ENCODE results near the gene NXPE3. TPM values are rescaled to one million over a fixed set of nuclear protein-coding genes. Genes with fewer than 3 reads are reported as not detected.

Gene NXPE3
- polyA plus RNA-seq, 1 donor (not counting 4 experiments of a cell fraction or from before 2014, with no cell fraction given) = 16.8 TPM

DNA sequence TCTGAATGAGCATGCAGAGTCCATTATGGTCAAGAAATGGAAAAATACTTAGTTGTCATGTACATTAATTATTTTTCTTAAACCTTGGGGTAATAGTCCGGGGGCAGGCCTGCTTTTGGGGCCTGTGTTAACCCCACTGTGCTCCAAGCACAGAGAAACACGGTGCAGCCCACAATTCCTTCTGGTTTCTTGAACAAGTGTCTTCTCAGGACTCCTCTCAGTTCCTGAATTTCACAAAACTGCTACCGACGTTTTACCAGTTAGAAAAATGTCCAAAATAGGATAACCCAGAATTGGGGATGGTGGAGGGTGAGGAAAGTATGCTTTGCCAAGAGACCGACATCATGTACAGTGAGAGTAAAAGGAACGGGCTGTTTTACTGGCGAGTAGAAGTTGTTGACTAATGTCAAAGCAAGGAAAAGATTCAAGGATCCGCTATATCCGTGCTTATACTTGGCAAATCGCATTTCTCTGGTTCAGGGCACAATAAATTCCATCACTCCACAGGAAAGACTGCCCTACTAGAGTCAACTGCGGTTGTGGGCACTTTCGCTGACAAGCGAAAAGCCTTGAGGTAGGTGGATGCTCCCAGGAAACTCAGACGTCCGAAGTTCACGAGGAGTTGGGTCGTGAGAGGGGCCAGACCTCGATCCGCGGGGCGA lies 495 bp upstream of the NXPE3 start:
- Histone ChIP-seq H3K4me3 (ENCODE audit: control insufficient read depth in 2 of 3, extremely low read depth in 1 of 3, insufficient read depth in 2 of 3, low read depth in 1 of 3, low read length in 3 of 3) (peak overlapping the region; percentile 82 to 84 (median 83)), H3K27ac (ENCODE audit: control insufficient read depth, insufficient read depth, low read length) (no peak overlapping the region), H3K27me3 (ENCODE audit: control insufficient read depth, extremely low read depth, insufficient read depth, low read length) (no peaks in the 10 kb centered on the region), H3K9me3 (ENCODE audit: control insufficient read depth, low read depth, low read length) (no peaks in the 10 kb centered on the region), H3K79me2 (ENCODE audit: control insufficient read depth, insufficient read depth, low read length) (peaks cover 6% of the 10 kb centered on the region), H3K36me3 (ENCODE audit: control insufficient read depth in 2 of 2, extremely low read depth in 1 of 2, insufficient read depth in 2 of 2, low read length in 2 of 2) (peaks cover 0 to 2% of the 10 kb centered on the region in 2 experiments), H2AFZ (ENCODE audit: control insufficient read depth, low read length) (peak overlapping the region; percentile 99), H3K4me2 (ENCODE audit: control insufficient read depth, extremely low read depth, insufficient read depth, low read depth, low read length) (peak overlapping the region; percentile 90), H3K9me1 (ENCODE audit: control insufficient read depth, extremely low read depth, insufficient read depth, low read length) (no peaks in the 10 kb centered on the region), H3K9ac (ENCODE audit: control insufficient read depth, extremely low read depth, insufficient read depth, low read length) (peak overlapping the region; percentile 69), H3K4me1 (ENCODE audit: control insufficient read depth, extremely low read depth, insufficient read depth, low read length) (peaks cover 19% of the 10 kb centered on the region), H4K20me1 (ENCODE audit: control insufficient read depth, extremely low read depth, insufficient read depth, low read length) (no peaks in the 10 kb centered on the region)
- FAIRE-seq (no peak), DNase-seq (ENCODE audit: low read depth, low spot score) (no peak)
- dilution Hi-C loops (cut with MboI; ENCODE audit: extremely low pct_ligation_motif_present, low sequenced_read_pairs) = no loop called here
- TF ChIP-seq, protein P1, sequence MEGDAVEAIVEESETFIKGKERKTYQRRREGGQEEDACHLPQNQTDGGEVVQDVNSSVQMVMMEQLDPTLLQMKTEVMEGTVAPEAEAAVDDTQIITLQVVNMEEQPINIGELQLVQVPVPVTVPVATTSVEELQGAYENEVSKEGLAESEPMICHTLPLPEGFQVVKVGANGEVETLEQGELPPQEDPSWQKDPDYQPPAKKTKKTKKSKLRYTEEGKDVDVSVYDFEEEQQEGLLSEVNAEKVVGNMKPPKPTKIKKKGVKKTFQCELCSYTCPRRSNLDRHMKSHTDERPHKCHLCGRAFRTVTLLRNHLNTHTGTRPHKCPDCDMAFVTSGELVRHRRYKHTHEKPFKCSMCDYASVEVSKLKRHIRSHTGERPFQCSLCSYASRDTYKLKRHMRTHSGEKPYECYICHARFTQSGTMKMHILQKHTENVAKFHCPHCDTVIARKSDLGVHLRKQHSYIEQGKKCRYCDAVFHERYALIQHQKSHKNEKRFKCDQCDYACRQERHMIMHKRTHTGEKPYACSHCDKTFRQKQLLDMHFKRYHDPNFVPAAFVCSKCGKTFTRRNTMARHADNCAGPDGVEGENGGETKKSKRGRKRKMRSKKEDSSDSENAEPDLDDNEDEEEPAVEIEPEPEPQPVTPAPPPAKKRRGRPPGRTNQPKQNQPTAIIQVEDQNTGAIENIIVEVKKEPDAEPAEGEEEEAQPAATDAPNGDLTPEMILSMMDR (optimal IDR thresholded peaks at IDR 0.05 in 1 of 3, IDR thresholded peaks at IDR 0.05 in 1 of 3, conservative IDR thresholded peaks at IDR 0.05 in 1 of 3; ENCODE audit: extremely low read depth in 1 of 3, insufficient read depth in 2 of 3, low read length in 3 of 3) = no peak
- TF ChIP-seq EZH2 (IDR thresholded peaks at IDR 0.05; ENCODE audit: low read length) = no peak

DNA sequence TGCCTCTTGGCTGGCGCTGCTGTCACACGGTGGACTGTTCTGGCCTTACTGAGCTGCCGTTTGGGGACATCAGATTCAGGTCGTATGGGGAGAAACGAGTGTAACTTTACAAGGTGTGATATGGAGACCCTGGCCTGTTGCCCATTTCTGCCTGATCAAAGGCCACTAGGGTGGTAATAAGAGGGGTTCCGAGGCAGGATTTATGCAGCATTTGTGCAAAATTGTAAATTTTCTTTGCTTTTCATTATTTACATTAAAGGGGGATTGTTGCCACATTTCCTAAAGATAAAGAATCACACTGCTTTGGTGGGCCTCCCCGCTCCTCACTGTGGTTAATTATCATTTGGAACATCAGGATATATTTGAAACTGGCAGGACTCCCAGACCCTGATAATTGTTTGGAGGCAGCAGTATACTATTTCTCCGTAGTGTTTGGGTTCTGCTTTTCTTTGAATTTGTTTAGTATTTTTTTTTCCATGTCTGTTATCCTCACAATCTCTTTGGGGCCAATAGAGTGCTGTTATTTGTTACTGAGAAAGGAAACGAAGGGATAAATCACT lies 891 bp downstream of the NXPE3 start:
- Histone ChIP-seq H4K20me1 (ENCODE audit: control insufficient read depth, extremely low read depth, insufficient read depth, low read length) (no peaks in the 10 kb centered on the region), H2AFZ (ENCODE audit: control insufficient read depth, low read length) (peak overlapping the region; percentile 87), H3K79me2 (ENCODE audit: control insufficient read depth, insufficient read depth, low read length) (peaks cover 6% of the 10 kb centered on the region), H3K4me1 (ENCODE audit: control insufficient read depth, extremely low read depth, insufficient read depth, low read length) (peaks cover 19% of the 10 kb centered on the region), H3K9me1 (ENCODE audit: control insufficient read depth, extremely low read depth, insufficient read depth, low read length) (no peaks in the 10 kb centered on the region), H3K9me3 (ENCODE audit: control insufficient read depth, low read depth, low read length) (no peaks in the 10 kb centered on the region), H3K4me2 (ENCODE audit: control insufficient read depth, extremely low read depth, insufficient read depth, low read depth, low read length) (peak overlapping the region; percentile 90), H3K4me3 (ENCODE audit: control insufficient read depth in 2 of 3, extremely low read depth in 1 of 3, insufficient read depth in 2 of 3, low read depth in 1 of 3, low read length in 3 of 3) (peak overlapping the region; percentile 82 to 84 (median 83)), H3K27me3 (ENCODE audit: control insufficient read depth, extremely low read depth, insufficient read depth, low read length) (no peaks in the 10 kb centered on the region), H3K27ac (ENCODE audit: control insufficient read depth, insufficient read depth, low read length) (peak overlapping the region; percentile 49), H3K9ac (ENCODE audit: control insufficient read depth, extremely low read depth, insufficient read depth, low read length) (peak overlapping the region; percentile 69), H3K36me3 (ENCODE audit: control insufficient read depth in 2 of 2, extremely low read depth in 1 of 2, insufficient read depth in 2 of 2, low read length in 2 of 2) (peaks cover 0 to 2% of the 10 kb centered on the region in 2 experiments)
- dilution Hi-C loops (cut with MboI; ENCODE audit: extremely low pct_ligation_motif_present, low sequenced_read_pairs) = no loop called here
- TF ChIP-seq EZH2 (IDR thresholded peaks at IDR 0.05; ENCODE audit: low read length) = no peak
- TF ChIP-seq, protein P1 (optimal IDR thresholded peaks at IDR 0.05 in 1 of 3, IDR thresholded peaks at IDR 0.05 in 1 of 3, conservative IDR thresholded peaks at IDR 0.05 in 1 of 3; ENCODE audit: extremely low read depth in 1 of 3, insufficient read depth in 2 of 3, low read length in 3 of 3) = no peak
- DNase-seq (ENCODE audit: low read depth, low spot score) (no peak), FAIRE-seq (no peak)

All from keratinocyte (primary cell).